Pancreas (tissue), 10 donors: ENCODE data around the gene DCTN1. TPM values are rescaled to one million over a fixed set of nuclear protein-coding genes. Genes with fewer than 3 reads are reported as not detected.

Experiments used
- ATAC-seq, 4 donors: fragments of 200-7000 bp; cut with Tn5 transposase; one replicate each; pipeline versions ENCODE4 v1.8.0 to v1.9.1; 2020; ENCODE audit warnings: mild to moderate bottlenecking in 4 of 4, moderate library complexity in 4 of 4
- DNase-seq, 6 donors: peaks; one replicate each; pipeline ENCODE4 v3.0.0-alpha.2; 2020
- FAIRE-seq: peaks from 2 replicates; lab custom pipeline; 2012; peaks lifted over from hg19 to GRCh38; lab: Jason Lieb, UNC
- H3K27ac ChIP-seq, 4 donors: fragments of 200-600 bp; sonication (generic); 1 replicate in 3 of 4; 2 replicates in 1 of 4; pipeline versions ENCODE4 v1.5.0 to v1.8.0; 2020
- H3K27me3 ChIP-seq, 4 donors: fragments of 200-600 bp; one replicate each; pipeline ENCODE4 v1.8.0; 2021
- H3K36me3 ChIP-seq, 3 donors: fragments of 200-600 bp; sonication (generic) in 1 of 3; one replicate each; pipeline versions ENCODE4 v1.5.0 to v1.8.0; 2020 to 2021
- H3K4me1 ChIP-seq, 3 donors: fragments of 200-600 bp; one replicate each; pipeline ENCODE4 v1.8.0; 2021
- H3K4me3 ChIP-seq, 4 donors: fragments of 200-600 bp; sonication (generic) in 2 of 4; one replicate each; pipeline versions ENCODE4 v1.5.0 to v1.8.0; 2020 to 2021
- H3K9me3 ChIP-seq, 4 donors: fragments of 200-600 bp; one replicate each; pipeline ENCODE4 v1.8.0; 2021
- WGBS, 2 donors: extraction: QIAGEN DNeasy Blood & Tissue Kit; methylation state at CpG; one replicate each; pipeline ENCODE4 v1.1.7; 2013; 5-methylcytosine and 5-hydroxymethylcytosine counted together
- intact Hi-C, 3 donors: fragments of 100-400 bp; cut with DNase I; formaldehyde crosslinking; loops; one replicate each; pipeline versions ENCODE4 v1.11.1 to v1.14.2; 2022
- polyA plus RNA-seq, 2 donors: library from polyadenylated mRNA; stranded (reverse); fragments of 200-250 nt; gene quantifications; one replicate each; pipeline ENCODE4 v1.2.3, GENCODE V29; 2013
- total RNA-seq, 6 donors: library from RNA; stranded (reverse); fragmentation: NEBNext Ultra II Directional in 4 of 6; extraction: Animal tissue kit (Norgen Biotek cat#: 25700) in 4 of 6; gene quantifications; one replicate each; pipeline versions ENCODE4 v1.2.1 to v1.2.4, GENCODE V29; 2021 to 2023
- TF ChIP-seq, protein P1 (sequence below), 4 donors: fragments of 200-600 bp; sonication (generic) in 3 of 4; IDR thresholded peaks; one replicate each; pipeline versions ENCODE4 v1.5.0 to v1.8.0; 2021; ENCODE audit warnings: antibody characterized with exemption in 4 of 4
- donor health status: healthy with polysubstance abuse.
- donor health status: DM: no; HTN: no; CAD: no; lungs with moderate emphysema.
- donor health status: DM: no; HTN: no; CAD: no.
- donor health status: control.
- donor health status: control.
- donor health status: Bipolar disorder and iron deficiency.
- donor health status: DM: yes; HTN: yes; CAD: no.
- donor health status: DM: no; HTN: no; CAD: no.
- donor health status: DM: no; HTN: no; CAD: no.
- donor health status: DM: yes; HTN: yes; CAD: no.

The DCTN1 gene
- total and polyA plus RNA-seq, 8 donors: 37.7 to 84.7 (median 51.3) TPM

DNA sequence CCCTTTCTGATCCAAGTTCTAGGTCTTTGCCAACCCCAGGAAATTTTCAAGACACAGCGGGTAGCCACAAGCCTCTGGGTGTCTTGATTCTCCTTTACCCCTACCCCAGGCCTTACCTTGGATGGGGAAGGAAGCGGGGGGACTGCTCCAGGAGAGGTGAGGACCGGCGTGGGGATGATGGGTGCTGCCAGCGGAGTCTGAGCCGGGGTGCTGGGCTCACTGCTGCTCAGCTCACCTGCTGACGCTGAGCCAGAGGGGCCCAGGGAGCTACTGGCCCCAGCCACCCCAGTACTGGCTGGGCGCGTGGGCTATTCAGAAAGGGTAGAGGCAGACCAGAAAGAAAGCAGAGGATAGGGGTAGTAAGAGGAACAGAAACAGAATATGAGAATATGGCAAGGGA is 8.7 kb downstream of the DCTN1 start:
- peaks cover 5 to 46% (median 34%) of the 10 kb centered on the region in 3 donors for H3K36me3 ChIP-seq
- WGBS, 2 donors: 96 to 98% methylated on average over 9 of the region's 9 CpGs
- TF ChIP-seq, protein P1, sequence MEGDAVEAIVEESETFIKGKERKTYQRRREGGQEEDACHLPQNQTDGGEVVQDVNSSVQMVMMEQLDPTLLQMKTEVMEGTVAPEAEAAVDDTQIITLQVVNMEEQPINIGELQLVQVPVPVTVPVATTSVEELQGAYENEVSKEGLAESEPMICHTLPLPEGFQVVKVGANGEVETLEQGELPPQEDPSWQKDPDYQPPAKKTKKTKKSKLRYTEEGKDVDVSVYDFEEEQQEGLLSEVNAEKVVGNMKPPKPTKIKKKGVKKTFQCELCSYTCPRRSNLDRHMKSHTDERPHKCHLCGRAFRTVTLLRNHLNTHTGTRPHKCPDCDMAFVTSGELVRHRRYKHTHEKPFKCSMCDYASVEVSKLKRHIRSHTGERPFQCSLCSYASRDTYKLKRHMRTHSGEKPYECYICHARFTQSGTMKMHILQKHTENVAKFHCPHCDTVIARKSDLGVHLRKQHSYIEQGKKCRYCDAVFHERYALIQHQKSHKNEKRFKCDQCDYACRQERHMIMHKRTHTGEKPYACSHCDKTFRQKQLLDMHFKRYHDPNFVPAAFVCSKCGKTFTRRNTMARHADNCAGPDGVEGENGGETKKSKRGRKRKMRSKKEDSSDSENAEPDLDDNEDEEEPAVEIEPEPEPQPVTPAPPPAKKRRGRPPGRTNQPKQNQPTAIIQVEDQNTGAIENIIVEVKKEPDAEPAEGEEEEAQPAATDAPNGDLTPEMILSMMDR (IDR thresholded peaks at IDR 0.05): no peak
- no peak overlapping the region for H3K27ac ChIP-seq
- H3K9me3 ChIP-seq: no peaks in the 10 kb centered on the region
- H3K4me3 ChIP-seq: no peak overlapping the region
- DNase-seq (no peak), ATAC-seq (no peak), FAIRE-seq (no peak)
- intact Hi-C loops: no loop called here
- H3K27me3 ChIP-seq: no peaks in the 10 kb centered on the region
- no peaks in the 10 kb centered on the region for H3K4me1 ChIP-seq

DNA sequence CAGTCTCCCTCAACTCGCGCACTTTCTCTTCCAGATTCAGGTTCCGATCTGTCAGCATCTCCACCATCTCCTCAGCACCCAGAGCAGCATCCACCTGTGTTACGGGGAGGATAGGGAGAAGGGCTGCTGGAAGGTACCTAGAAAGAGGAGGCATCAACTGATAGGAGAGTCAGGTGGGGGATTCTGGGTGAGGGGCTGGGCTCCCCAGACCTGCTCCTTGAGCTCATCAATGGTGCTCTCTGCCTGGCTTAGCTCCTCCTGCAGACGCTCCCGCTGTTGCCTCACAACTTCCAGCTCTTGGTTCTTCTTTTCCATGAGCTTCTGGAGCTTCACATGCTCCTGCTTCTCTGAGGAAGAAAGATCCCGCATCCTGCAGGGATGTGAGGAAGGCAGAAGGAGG is 10.1 kb downstream of the DCTN1 start:
- 95 to 97% methylated on average over 7 of the region's 7 CpGs for WGBS, 2 donors
- Histone ChIP-seq H3K27me3 (no peaks in the 10 kb centered on the region), H3K4me1 (no peaks in the 10 kb centered on the region), H3K4me3 (no peak overlapping the region), H3K27ac (no peak overlapping the region), H3K9me3 (no peaks in the 10 kb centered on the region), H3K36me3 (peaks cover 9 to 60% (median 47%) of the 10 kb centered on the region in 3 donors)
- intact Hi-C loops: no loop called here
- FAIRE-seq: no peak
- ATAC-seq: no peak
- TF ChIP-seq, protein P1 (IDR thresholded peaks at IDR 0.05): no peak
- no peak for DNase-seq

DNA sequence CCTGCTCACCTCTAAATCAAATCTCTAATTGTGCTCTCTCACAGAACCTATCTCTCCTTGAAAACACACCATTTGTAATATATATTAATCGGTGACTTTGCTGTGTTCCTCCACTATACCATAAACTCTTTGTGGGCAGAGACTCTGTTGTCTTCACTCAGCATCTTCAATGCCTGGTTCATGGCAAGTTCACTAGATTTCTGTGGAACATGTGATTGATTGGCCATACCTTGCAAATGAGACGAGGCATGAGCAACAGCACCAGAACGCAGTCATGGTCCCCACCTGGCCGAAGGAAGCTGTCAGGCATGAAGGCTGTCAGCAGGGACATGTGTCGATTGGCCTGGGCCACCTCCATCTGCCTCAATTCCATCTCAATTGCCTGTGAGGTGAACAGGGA is 11.6 kb downstream of the DCTN1 start:
- H3K4me1 ChIP-seq: no peaks in the 10 kb centered on the region
- peaks cover 9 to 75% (median 55%) of the 10 kb centered on the region in 3 donors for H3K36me3 ChIP-seq
- H3K9me3 ChIP-seq: no peaks in the 10 kb centered on the region
- H3K27ac ChIP-seq: no peak overlapping the region
- intact Hi-C loops: no loop called here
- FAIRE-seq (no peak), DNase-seq (no peak), ATAC-seq (no peak)
- TF ChIP-seq, protein P1 (IDR thresholded peaks at IDR 0.05): no peak
- H3K27me3 ChIP-seq: no peaks in the 10 kb centered on the region
- H3K4me3 ChIP-seq: no peak overlapping the region
- WGBS, 2 donors: 90 to 94% methylated on average over 5 of the region's 5 CpGs

DNA sequence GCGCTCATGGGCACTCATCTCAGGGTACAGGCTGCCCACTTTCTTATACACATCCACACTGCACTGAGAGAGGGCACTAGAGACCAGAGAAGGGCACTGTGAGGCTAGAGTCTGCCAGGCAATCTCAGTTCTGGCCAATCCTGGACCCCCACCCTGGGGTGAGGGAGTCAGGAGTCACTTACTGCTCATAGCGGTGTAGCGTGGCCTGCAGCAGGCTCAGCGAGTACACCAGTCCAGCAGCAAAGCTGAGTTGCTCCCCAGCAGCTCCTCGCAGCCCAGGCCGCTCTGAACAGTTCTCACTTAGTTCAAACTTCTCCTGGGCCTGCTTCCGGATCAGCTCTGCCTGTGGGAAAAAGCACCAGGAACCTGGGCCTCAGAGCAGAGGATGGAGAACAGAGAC is 12.3 kb downstream of the DCTN1 start:
- intact Hi-C loops: no loop called here
- H3K27ac ChIP-seq: no peak overlapping the region
- no peaks in the 10 kb centered on the region for H3K4me1 ChIP-seq
- DNase-seq: no peak
- TF ChIP-seq, protein P1 (IDR thresholded peaks at IDR 0.05): no peak
- no peak overlapping the region for H3K4me3 ChIP-seq
- no peak for FAIRE-seq
- H3K27me3 ChIP-seq: no peaks in the 10 kb centered on the region
- ATAC-seq: no peak
- 97 to 98% methylated on average over 7 of the region's 7 CpGs for WGBS, 2 donors
- H3K9me3 ChIP-seq: no peaks in the 10 kb centered on the region
- H3K36me3 ChIP-seq: peaks cover 11 to 82% (median 55%) of the 10 kb centered on the region in 3 donors

DNA sequence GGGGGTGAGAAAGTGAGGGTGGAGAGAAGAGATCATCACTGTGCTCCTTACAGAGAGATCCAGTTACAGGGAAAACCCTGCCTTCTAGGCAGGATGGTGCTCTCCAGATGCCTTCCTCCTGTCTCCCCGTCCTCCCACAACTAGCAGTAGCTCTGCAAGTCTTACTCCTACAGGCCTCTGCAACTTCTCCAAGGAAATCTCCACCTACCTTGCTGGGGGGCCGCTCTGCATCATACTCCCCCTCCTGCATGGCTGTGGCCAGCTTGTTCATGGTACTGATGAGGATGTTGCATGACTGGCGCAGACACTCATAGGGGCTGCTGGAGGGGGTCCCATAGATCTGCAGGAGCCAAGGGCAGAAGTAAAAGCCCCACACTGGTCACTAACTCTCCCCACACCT is 14.1 kb downstream of the DCTN1 start:
- Histone ChIP-seq H3K36me3 (peaks cover 11 to 98% (median 60%) of the 10 kb centered on the region in 3 donors), H3K4me1 (no peaks in the 10 kb centered on the region), H3K4me3 (no peak overlapping the region), H3K9me3 (no peaks in the 10 kb centered on the region), H3K27ac (no peak overlapping the region), H3K27me3 (no peaks in the 10 kb centered on the region)
- 91 to 96% methylated on average over 3 of the region's 3 CpGs for WGBS, 2 donors
- intact Hi-C loops: no loop called here
- DNase-seq (no peak), ATAC-seq (no peak), FAIRE-seq (no peak)
- TF ChIP-seq, protein P1 (IDR thresholded peaks at IDR 0.05): no peak
